A549 treated with ZK216348 at 1 μM for 4 hours (cell line): ENCODE data around the gene EFCAB7. TPM values are rescaled to one million over a fixed set of nuclear protein-coding genes. Genes with fewer than 3 reads are reported as not detected.

Experiments used
- total RNA-seq: library from RNA; stranded (reverse); fragments of 200-300 nt; extraction: Qiagen RNA extraction; gene quantifications from 5 replicates; pipeline ENCODE4 v1.2.3, GENCODE V29; 2022; ENCODE audit warnings: low read depth

EFCAB7 gene, protein sequence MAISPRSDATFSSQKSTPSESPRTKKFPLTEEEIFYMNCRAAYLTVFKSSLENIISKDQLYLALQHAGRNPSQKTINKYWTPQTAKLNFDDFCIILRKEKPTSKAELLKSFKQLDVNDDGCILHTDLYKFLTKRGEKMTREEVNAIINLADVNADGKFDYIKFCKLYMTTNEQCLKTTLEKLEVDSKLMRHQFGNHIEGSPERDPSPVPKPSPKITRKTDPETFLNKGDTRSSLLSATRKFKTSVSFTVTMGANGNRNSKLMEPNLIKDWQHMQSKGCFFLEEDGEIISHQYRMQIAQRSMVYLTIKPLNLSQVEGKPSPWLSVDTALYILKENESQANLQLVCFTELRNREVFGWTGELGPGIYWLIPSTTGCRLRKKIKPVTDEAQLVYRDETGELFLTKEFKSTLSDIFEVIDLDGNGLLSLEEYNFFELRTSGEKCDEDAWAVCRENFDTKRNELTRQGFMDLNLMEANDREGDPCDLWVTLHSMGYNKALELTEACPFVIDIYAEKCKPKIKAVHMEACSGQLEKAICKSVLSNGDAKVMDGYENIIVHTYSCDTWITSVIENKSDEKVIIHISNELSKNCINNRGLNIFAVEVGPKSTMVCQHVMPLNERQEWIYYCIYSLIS
- 1.5 to 3.0 TPM (median 2.8 TPM) in 5 replicates for total RNA-seq

DNA sequence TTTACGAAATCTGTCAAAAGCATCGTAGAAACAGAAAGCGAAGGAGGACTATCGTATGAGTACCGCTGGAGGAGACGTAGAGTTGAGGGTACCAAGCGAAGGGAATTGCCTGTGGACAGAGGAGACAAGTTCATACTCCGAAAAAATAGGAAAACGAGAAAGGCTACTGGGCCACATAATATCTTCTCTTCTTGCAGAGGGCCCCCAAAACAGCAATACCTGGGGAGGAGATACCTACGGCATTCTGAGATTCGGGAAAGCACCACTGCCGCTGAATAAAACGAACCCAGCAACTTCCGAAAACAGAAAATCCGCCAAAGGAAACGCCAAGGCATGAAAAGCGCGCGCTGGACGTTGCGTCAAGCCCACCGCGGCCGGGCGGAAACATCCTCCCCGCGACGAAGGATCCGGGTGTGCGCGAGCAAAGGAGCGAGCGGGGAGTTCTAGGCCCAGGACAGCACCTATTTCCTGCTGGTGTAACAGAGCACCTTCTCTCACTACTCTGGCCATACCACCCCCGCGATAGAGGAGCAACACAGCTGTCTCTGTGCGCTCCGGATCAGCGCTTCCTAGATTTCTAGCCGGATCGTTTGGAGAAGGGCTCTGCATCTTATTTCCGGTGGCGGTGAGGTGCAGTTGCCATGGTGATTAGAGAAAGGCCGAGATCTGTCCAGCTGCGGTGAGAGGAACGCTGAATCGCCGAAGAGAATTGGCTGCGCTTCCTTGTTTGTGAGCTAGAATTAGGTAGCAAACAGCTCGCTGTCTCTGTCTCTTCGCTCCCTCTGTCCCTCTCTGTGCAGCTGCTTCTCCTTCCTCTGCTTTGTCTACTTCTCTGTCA lies at the start of gene EFCAB7, which contains the start of gene ITGB3BP:
TSS of gene EFCAB7 (plus strand) at position 635 of the 838 bp plus-strand sequence. CDS start 2,048 bp downstream, outside the sequence.
TSS of gene ITGB3BP (minus strand) at position 335 of the 838 bp plus-strand sequence. CDS start at position 243, 92 bp downstream.

DNA sequence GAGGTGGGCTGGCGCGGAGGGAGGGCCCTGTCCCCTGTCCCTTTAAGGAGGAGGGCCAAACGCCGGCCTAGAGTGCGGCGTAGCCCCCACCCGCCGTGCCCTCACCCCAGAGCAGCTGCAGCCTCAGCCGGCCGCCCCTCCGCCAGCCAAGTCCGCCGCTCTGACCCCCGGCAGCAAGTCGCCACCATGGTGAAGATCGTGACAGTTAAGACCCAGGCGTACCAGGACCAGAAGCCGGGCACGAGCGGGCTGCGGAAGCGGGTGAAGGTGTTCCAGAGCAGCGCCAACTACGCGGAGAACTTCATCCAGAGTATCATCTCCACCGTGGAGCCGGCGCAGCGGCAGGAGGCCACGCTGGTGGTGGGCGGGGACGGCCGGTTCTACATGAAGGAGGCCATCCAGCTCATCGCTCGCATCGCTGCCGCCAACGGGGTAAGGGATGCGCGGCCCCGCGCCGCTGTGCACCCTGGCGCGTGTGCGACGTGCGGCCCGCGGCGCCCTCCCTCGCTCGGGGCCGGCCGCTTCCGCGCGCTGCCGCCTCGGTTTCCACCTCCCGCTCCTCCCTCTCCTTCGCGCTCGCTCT lies 70.1 kb downstream of the EFCAB7 start, which contains the start of gene PGM1:
TSS of gene PGM1 (plus strand) at position 109 of the 583 bp plus-strand sequence. CDS start at position 187, 78 bp downstream.

Other genes starting within 250 kb of the EFCAB7 start
- 0.75 to 1.3 TPM (median 1.1 TPM) in 5 replicates for gene FOXD3, start 201.0 kb upstream of the EFCAB7 start, total RNA-seq
- 3.3 to 6.9 TPM (median 6.3 TPM) in 5 replicates for gene ALG6, start 155.9 kb upstream of the EFCAB7 start, total RNA-seq
- 15.2 to 30.5 TPM (median 24.1 TPM) in 5 replicates for gene ITGB3BP, start 300 bp upstream of the EFCAB7 start, total RNA-seq
- 34.9 to 38.5 TPM (median 37.3 TPM) in 5 replicates for gene PGM1, start 69.9 kb downstream of the EFCAB7 start, total RNA-seq